Panc1 (cell line): Measurements from ENCODE around the gene ARMC2. TPM values are rescaled to one million over a fixed set of nuclear protein-coding genes. Genes with fewer than 3 reads are reported as not detected.

ENCODE experiments used
- ATAC-seq: fragments of 200-7000 bp; cut with Tn5 transposase; 2 replicates; pipeline ENCODE4 v1.9.1; 2020; ENCODE audit warnings: mild to moderate bottlenecking, moderate library complexity
- BruUV-seq: library from RNA; stranded (reverse); fragments of 400-500 nt; replicated peaks from 2 replicates; lab custom pipeline; 2021; lab: Mats Ljungman, UMichigan
- CTCF ChIA-PET: fragments of 300-600 bp; sonication (Branson Sonifier 250); formaldehyde crosslinking; loops from one replicate; lab custom pipeline; 2022; ENCODE audit warnings: antibody characterized with exemption; lab: Charles Lee
- POLR2A ChIA-PET: fragments of 300-600 bp; sonication (Branson Sonifier 250); formaldehyde crosslinking; loops from one replicate; lab custom pipeline; 2022; ENCODE audit warnings: antibody characterized with exemption; lab: Charles Lee
- DNase-seq: peaks from one replicate; pipeline ENCODE4 v3.0.0-alpha.2; 2010; ENCODE audit warnings: low read depth, low spot score
- H3K27ac ChIP-seq: 2 replicates; pipeline ENCODE4 v1.5.1; 2011; ENCODE audit warnings: mild to moderate bottlenecking, low read length, inconsistent platforms
- H3K27me3 ChIP-seq: fragments of 200-500 bp; sonication (Bioruptor generic); 2 replicates; pipeline ENCODE4 v1.6.0; 2014; ENCODE audit warnings: low read length, inconsistent platforms; ENCODE audit not compliant: control insufficient read depth, insufficient read depth
- H3K36me3 ChIP-seq: fragments of 200-500 bp; sonication (Bioruptor generic); 2 replicates; pipeline ENCODE4 v1.5.1; 2014; ENCODE audit warnings: inconsistent platforms, mild to moderate bottlenecking, low read length, moderate library complexity; ENCODE audit not compliant: control insufficient read depth, insufficient read depth
- H3K4me1 ChIP-seq: 2 replicates; pipeline ENCODE4 v1.5.1; 2011; ENCODE audit warnings: inconsistent platforms, mild to moderate bottlenecking, low read length, moderate library complexity; ENCODE audit not compliant: control insufficient read depth, insufficient read depth
- H3K4me3 ChIP-seq, 2 experiments: 2 replicates each; pipeline ENCODE4 v1.5.1; 2011 to 2012; ENCODE audit warnings: low read depth in 2 of 2, low read length in 2 of 2, mild to moderate bottlenecking in 2 of 2, inconsistent platforms in 1 of 2, moderate library complexity in 1 of 2
- H3K9me3 ChIP-seq: fragments of 200-500 bp; sonication (Bioruptor generic); 2 replicates; pipeline ENCODE4 v1.5.1; 2014; ENCODE audit warnings: low read depth, mild to moderate bottlenecking, inconsistent platforms, low read length, moderate library complexity; ENCODE audit not compliant: control insufficient read depth, insufficient read depth
- CTCF ChIP-seq: fragments of 450-650 bp; IDR thresholded peaks from 2 replicates; pipeline ENCODE4 v1.5.1; 2017; ENCODE audit warnings: mild to moderate bottlenecking
- POLR2AphosphoS5 ChIP-seq: IDR thresholded peaks from 2 replicates; pipeline ENCODE4 v1.6.1; 2012; ENCODE audit warnings: mild to moderate bottlenecking, low read depth, low read length, moderate library complexity
- SIN3A ChIP-seq: IDR thresholded peaks from 2 replicates; pipeline ENCODE4 v1.6.1; 2012; ENCODE audit warnings: low read depth, mild to moderate bottlenecking, low read length, moderate library complexity, borderline replicate concordance; ENCODE audit not compliant: insufficient read depth
- TCF7L2 ChIP-seq: IDR thresholded peaks from 2 replicates; pipeline ENCODE4 v1.6.1; 2011; ENCODE audit warnings: mild to moderate bottlenecking, low read depth, low read length, inconsistent platforms
- in situ Hi-C: cut with HindIII; loops from 2 replicates; pipeline ENCODE4 v1.10.0; 2016; ENCODE audit warnings: low sequenced_read_pairs, low pct_unique_long_range_greater_than_20kb
- intact Hi-C: fragments of 100-400 bp; cut with micrococcal nuclease; formaldehyde crosslinking; loops from one replicate; pipeline ENCODE4 v1.10.0; 2022; ENCODE audit not compliant: unreplicated experiment
- total RNA-seq: library from RNA; stranded (reverse); gene quantifications from one replicate; pipeline ENCODE4 v1.2.1, GENCODE V29; 2021; ENCODE audit not compliant: unreplicated experiment
- TF ChIP-seq, protein P1 (sequence below), 2 experiments: IDR thresholded peaks; 2 replicates each; pipeline ENCODE4 v1.6.1; 2011 to 2012; ENCODE audit warnings: low read depth in 2 of 2, control low read depth in 1 of 2, low read length in 1 of 2, mild to moderate bottlenecking in 1 of 2, moderate library complexity in 1 of 2; ENCODE audit not compliant: insufficient read depth in 1 of 2

The ARMC2 gene
- total RNA-seq, 1 experiment from 2014 or later: 9.3 TPM

DNA sequence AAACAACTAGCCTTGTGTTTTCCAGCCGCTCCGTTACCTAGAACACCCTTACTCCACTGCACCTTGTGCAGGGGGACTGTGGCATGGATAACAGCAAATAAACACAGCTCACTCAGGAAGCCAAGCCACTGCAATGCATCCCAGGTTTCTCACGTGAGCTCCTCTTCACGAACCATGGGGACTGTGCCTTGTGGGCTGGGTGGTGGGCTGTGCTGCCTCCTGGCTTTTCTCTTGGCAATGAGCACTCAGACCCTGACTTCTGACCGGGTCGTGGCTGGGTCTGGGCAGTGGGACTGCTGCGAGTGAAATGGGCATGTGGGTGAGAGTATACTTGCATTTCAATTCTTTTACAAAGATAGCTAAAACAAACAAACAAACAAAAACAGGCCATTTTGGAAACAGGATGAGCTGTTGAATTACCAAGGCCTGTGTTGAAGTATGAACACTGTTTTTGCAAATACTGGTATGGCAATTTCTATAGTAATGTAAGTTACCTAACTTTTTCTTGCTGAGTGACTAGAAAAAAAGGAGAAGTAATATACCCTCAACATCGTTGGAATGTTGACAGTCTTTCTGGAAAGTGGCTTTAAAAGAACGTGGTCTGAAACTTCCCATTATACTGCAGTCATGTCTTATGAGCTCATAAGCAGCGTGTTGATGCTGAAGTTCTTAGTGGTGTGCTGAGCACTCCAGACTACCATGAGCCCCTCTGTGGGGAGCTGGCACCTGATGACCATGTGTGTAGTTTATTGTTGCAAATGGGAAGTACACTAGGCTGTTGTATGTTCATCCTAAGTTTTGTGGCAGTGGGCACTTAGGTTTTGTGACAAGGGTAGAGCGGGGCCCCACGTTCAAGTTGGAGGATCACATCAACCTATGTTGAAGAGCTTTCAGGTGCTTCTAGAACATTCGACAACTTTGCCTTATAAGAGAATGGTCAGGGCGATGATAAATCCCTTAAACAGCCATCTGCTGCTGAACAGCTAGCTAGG, 120.4 kb downstream of the ARMC2 start:
- no peaks in the 10 kb centered on the region for H3K27me3 ChIP-seq
- TF ChIP-seq CTCF (no peak), TCF7L2 (no peak), SIN3A (no peak), POLR2AphosphoS5 (no peak)
- TF ChIP-seq, protein P1, sequence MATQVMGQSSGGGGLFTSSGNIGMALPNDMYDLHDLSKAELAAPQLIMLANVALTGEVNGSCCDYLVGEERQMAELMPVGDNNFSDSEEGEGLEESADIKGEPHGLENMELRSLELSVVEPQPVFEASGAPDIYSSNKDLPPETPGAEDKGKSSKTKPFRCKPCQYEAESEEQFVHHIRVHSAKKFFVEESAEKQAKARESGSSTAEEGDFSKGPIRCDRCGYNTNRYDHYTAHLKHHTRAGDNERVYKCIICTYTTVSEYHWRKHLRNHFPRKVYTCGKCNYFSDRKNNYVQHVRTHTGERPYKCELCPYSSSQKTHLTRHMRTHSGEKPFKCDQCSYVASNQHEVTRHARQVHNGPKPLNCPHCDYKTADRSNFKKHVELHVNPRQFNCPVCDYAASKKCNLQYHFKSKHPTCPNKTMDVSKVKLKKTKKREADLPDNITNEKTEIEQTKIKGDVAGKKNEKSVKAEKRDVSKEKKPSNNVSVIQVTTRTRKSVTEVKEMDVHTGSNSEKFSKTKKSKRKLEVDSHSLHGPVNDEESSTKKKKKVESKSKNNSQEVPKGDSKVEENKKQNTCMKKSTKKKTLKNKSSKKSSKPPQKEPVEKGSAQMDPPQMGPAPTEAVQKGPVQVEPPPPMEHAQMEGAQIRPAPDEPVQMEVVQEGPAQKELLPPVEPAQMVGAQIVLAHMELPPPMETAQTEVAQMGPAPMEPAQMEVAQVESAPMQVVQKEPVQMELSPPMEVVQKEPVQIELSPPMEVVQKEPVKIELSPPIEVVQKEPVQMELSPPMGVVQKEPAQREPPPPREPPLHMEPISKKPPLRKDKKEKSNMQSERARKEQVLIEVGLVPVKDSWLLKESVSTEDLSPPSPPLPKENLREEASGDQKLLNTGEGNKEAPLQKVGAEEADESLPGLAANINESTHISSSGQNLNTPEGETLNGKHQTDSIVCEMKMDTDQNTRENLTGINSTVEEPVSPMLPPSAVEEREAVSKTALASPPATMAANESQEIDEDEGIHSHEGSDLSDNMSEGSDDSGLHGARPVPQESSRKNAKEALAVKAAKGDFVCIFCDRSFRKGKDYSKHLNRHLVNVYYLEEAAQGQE (IDR thresholded peaks at IDR 0.05; ENCODE audit: insufficient read depth in 1 of 2, low read depth in 2 of 2, low read length in 1 of 2): no peak
- no peaks in the 10 kb centered on the region for H3K9me3 ChIP-seq
- BruUV-seq: no TSS peak
- no peak overlapping the region for H3K4me3 ChIP-seq
- no peaks in the 10 kb centered on the region for H3K36me3 ChIP-seq
- ChIA-PET CTCF (no interaction called here), POLR2A (no interaction called here)
- H3K27ac ChIP-seq: no peak overlapping the region
- intact Hi-C loops: no loop called here
- in situ Hi-C loops: no loop called here
- DNase-seq (no peak), ATAC-seq (no peak)
- H3K4me1 ChIP-seq: no peaks in the 10 kb centered on the region

GRCh38 chr6:108969776-108970175, 121.6 kb downstream of the ARMC2 start:
- H3K36me3 ChIP-seq: no peaks in the 10 kb centered on the region
- in situ Hi-C loops: no loop called here
- TF ChIP-seq TCF7L2 (no peak), CTCF (no peak), SIN3A (no peak), POLR2AphosphoS5 (no peak)
- TF ChIP-seq, protein P1 (IDR thresholded peaks at IDR 0.05; ENCODE audit: insufficient read depth in 1 of 2, low read depth in 2 of 2, low read length in 1 of 2): no peak
- no peaks in the 10 kb centered on the region for H3K4me1 ChIP-seq
- H3K27ac ChIP-seq: no peak overlapping the region
- CTCF ChIA-PET: no interaction called here
- no peaks in the 10 kb centered on the region for H3K9me3 ChIP-seq
- DNase-seq (no peak), ATAC-seq (no peak)
- POLR2A ChIA-PET: interaction anchor here (0.7 kb wide), 1 partner anchor 8 kb away, joined by 3 read pairs; no protein-coding TSS in a partner anchor
- no peak overlapping the region for H3K4me3 ChIP-seq
- intact Hi-C loops: no loop called here
- no TSS peak for BruUV-seq
- H3K27me3 ChIP-seq: no peaks in the 10 kb centered on the region
